Body of pancreas (tissue), 4 donors: ENCODE data around the gene GRID1.

Experiments
- POLR2A ChIP-seq, 3 donors: fragments of 450-650 bp; IDR thresholded peaks; one replicate each; pipeline ENCODE4 v1.6.1; 2016; ENCODE audit warnings: antibody characterized with exemption in 3 of 3, mild to moderate bottlenecking in 2 of 3
- TF ChIP-seq, protein P1 (sequence below), 7 experiments: fragments of 450-650 bp in 4 of 7; fragments of 200-600 bp in 3 of 7; sonication (generic) in 3 of 7; IDR thresholded peaks; one replicate each; pipeline ENCODE4 v1.5.1; 2016 to 2019; ENCODE audit warnings: antibody characterized with exemption in 7 of 7

DNA sequence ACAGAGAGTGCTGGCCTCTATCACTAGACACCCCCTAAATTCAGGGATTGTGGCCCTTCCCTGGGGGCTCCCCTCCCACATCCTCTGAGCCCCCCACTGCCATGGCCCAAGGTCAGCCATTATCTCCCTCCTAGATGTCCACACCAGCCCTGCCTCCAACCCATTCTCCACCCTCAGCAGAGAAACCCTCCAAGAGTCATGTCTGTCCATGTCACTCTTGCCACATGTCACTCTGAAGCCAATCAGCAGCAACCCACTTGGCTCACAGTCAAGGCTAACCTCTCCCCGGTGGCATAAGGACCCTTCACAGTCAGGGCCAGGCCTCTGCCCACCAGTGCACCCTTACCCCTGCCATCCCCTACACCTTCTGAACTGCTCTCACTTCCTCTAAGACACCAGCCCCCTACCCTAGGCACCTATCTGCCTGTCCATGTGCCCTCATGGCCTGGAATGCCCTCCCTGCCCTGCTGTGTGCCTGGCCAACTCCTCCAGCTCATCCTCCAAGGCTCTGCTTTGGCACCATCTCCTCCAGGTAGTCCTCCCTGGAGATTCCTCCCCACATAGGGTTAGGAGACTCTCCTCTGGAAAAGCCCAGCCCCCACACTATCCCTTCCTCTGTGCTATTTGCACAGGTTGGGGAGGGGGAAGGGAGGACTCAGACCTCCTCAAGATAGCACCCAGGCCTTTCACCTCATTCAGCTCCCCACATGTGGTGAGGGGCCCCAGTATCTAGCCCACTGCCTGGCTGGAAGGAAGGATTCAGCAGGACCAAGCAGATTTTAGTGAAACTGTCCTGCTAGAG is 83.7 kb downstream of the GRID1 start:
- TF ChIP-seq, protein P1, sequence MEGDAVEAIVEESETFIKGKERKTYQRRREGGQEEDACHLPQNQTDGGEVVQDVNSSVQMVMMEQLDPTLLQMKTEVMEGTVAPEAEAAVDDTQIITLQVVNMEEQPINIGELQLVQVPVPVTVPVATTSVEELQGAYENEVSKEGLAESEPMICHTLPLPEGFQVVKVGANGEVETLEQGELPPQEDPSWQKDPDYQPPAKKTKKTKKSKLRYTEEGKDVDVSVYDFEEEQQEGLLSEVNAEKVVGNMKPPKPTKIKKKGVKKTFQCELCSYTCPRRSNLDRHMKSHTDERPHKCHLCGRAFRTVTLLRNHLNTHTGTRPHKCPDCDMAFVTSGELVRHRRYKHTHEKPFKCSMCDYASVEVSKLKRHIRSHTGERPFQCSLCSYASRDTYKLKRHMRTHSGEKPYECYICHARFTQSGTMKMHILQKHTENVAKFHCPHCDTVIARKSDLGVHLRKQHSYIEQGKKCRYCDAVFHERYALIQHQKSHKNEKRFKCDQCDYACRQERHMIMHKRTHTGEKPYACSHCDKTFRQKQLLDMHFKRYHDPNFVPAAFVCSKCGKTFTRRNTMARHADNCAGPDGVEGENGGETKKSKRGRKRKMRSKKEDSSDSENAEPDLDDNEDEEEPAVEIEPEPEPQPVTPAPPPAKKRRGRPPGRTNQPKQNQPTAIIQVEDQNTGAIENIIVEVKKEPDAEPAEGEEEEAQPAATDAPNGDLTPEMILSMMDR (IDR thresholded peaks at IDR 0.05) = no peak
- no peak for TF ChIP-seq POLR2A (IDR thresholded peaks at IDR 0.05)
